GM19023 (cell line): ENCODE measurements around the gene OR4C6.

Experiments
- ATAC-seq: cut with Tn5 transposase; IDR thresholded peaks from one replicate; pipeline ENCODE4 v1.9.1; 2021; ENCODE audit warnings: mild to moderate bottlenecking, moderate library complexity; ENCODE audit not compliant: unreplicated experiment

Gene OR4C6

DNA sequence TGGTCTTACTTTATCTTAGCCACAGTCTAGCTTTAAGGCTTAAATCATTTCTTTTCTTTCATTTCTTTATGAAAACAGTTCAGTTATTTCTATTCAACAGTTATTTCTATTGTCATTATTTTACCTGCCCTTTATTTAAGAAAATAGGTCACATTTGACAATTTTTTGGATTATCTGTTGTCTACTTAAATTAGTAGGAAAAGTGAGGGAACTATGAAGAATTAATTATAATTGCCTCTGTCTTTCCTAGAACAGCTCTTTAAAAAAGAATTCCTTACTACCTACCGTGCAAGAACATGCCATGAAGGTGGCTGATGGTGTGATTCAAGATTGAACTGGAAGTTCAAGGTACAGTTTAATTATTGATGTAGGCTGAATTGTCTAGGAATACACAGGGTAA, at the start of gene OR4C6:
TSS of gene OR4C6 (plus strand) at position 301 of the 400 bp plus-strand sequence. CDS start 2,966 bp downstream, outside the sequence.
- no peak for ATAC-seq

DNA sequence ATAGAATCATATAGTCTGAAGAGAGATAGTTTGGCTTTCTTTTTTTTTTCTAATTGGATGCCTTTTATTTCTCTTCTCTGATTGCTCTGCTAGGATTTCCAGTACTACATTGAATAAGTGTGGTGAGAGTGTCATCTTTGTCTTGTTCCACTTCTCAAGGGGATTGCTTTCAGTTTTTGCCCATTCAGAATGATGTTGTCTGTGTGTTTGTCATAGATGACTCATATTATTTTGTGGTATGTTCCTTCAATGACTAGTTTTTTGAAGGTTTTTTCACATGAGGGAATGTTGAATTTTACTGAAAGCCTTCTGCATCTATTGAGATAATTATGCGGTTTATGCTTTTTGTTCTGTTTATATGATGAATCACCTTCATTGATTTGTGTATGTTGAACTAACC, 37.5 kb upstream of the OR4C6 start:
- no peak for ATAC-seq

DNA sequence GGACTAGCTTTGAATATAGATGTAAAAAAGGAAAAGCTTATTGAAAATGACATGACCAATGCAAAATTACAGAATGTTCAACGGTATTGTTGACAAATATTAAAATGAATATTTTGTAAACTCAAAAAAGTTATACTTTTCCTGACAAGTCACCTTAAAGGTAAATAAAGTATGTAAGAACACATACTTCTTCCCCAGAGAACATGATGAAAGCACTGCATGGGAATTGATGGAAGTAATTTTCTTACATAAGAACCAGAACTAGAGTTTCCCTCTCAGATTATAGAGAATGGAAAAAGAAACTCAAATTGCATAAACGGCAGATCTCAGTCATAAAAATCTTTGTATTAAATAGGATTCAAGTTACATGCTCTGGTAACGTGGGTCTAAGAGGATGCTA, 27.2 kb upstream of the OR4C6 start, which contains the start of gene OR4P4:
TSS of gene OR4P4 (plus strand) at position 301 of the 400 bp plus-strand sequence.
- no peak for ATAC-seq

DNA sequence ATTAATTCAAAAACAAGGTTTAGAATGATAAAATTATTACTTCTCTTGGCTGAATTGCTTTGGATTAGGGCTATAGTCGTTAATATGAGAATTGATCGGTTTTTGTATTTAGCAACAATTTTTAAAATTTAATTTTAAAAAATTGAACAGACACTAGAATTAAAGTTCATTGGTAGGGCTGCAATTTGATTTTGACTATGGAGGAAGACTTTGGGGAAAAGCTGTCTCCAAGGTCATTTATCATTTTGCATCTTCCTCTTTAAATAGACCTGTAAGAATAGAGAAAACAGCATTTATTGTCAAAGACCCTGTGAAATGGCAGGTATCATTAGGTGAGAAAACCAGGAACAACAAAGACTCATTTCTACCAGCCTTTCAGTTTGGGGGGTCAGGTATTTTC, 14.0 kb upstream of the OR4C6 start, which contains the start of gene OR4S2:
TSS of gene OR4S2 (plus strand) at position 301 of the 400 bp plus-strand sequence. CDS start 2,577 bp downstream, outside the sequence.
- ATAC-seq = no peak

DNA sequence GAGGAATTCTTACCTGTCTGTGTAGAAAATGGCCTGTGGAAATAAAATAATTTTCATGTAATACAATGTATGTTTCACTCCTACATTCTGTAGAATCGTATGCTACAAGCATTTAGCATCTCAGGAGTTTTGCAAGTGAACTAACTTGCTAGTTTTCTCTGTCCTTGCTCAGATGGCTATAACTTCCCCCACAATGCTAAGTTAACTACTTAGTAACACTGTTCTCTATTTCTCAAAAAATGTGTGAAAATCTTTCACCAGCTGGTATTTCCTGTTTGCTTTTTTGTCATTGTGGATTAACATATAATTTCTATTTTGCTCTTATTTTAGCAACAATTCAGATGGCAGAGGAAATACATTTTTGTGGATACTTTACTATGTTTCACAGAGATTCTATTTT, 9.4 kb upstream of the OR4C6 start:
- ATAC-seq = no peak

DNA sequence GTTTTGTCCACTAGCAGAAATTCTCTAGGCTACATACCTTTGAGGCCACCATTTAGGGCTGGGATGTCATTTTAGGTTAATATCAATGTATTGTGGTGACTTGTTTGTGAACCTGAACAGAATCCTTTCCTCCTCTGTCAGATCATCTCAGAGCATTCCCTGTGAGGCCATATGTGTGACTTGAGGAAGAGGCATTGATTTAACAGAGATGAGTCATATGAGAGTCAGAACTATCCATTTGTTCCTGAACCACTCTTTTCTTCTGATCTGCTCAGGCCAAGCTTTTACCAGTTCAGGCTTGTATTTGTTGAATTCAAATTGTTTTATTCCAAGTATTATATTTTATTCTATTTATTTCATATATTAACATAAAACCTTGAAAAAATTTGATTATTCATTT, 6.9 kb upstream of the OR4C6 start:
- ATAC-seq = no peak

DNA sequence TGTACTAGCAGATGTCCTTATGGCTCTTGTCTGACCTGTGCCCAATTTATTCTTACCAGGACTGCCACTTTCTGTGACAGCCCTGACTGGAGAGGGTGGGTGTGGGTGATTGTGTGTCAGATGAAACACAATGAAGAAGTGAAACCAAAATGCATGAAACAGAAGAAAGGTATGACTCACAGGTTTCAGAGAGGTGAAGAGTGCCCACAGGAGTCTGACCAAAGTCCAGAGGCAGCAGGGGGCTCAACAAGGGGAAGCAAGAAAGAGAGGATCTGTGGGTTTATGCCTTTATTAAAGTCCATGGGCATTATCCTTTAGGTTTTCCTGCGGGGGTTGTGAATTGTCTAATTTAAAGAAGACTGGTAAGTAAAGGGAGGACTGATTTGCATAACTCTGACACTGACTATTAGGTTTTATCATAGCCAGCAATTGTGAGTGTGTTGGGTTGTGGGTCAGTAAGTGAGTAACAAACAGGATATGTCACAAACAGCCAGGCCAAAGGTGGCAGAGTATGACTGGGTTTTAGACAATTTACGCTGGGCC, 3.9 kb upstream of the OR4C6 start:
- peak; percentile 94 for ATAC-seq

DNA sequence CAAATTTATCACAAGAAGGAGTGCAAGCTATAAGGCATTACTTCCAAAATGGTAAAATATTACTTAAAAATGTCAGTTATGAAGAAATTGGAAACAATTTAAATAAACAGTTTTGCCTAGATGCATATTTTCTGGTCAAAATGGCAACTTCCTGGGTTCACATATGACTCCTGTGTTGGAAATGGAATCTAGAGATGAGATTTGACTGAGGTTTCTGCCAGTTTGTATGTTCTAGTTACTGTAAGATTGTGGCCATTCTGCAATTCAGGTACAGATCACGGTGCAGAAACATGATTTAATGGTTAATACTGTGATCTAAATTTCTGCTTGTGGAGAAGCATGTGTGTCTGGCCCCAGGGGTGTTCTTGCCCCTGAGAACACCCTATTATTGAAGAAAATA, 3.4 kb upstream of the OR4C6 start:
- peak; percentile 27 for ATAC-seq

DNA sequence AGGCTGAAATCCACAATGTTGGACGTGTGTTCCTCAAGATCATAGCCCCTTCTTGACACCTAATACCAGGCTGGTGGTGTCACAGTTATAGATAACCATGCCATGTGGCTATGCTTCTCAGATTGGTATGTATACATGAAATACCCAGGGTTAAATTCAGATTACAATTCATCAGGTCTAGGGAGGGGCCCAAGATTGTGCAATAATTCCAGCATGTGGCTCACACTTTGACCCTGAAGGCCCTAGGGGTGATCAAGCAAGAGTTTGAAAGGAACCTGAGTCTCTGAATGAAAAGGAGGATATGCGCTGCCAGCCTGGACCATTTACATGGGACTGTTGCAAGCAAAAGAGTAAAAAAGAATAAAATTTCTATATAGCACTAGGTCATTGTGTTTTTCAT, 7.4 kb downstream of the OR4C6 start:
- no peak for ATAC-seq

DNA sequence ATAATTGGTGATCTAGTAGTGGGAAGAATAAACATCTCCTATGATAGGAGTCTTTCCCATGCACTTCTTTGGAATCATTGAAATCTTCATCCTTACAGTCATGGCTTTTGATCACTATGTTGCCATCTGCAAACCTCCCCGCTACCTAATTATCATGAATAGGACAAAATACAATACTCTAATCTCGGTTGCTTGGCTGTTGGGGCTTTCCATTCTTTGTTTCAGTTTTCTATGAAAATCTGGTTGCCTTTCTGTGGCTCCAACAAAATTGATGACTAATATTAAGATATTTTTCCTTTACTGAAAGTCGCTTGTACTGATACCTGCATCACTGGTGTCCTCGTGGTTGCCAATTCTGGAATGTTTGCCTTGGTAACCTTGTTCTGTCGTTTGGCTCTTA, 11.9 kb downstream of the OR4C6 start:
- no peak for ATAC-seq

DNA sequence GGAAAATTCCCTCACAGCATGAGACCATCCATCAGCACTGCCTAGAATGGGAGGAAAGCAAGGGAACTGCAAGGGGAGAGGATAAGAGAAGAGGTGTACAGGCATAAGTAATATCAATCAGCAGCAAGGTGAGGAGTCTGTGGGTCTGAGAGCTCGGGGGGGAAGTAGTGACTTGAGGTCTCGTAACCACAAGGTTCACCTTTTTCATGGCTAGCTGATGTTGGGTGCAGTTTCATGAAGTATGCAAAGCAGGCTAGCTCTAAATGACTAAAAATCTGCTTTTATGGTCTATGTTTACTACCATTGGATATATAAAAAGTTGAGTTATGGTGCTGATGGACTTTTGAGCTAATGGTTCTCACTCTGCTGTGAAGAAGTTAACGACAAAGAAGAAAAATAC, 35.8 kb downstream of the OR4C6 start:
- peak; percentile 86 for ATAC-seq

DNA sequence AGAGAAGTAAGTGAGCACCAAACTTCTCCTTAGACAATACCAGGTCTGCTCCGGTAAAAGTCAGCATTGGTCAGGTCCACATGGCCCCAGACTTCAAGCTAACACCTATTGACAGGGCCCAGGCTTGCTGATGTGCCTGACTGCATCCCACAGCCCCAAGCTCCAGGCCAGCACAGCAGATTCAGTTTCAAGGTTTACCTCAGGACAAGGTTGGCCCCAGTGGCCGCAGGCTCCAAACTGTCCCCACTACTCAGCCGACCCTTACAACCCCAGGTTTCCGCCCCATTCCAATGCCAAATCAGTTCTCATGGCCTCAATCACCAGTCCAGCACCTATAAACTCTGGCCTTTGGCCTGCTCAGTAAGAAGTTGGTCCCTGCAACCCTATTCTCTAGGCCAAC, 39.4 kb downstream of the OR4C6 start:
- no peak for ATAC-seq

DNA sequence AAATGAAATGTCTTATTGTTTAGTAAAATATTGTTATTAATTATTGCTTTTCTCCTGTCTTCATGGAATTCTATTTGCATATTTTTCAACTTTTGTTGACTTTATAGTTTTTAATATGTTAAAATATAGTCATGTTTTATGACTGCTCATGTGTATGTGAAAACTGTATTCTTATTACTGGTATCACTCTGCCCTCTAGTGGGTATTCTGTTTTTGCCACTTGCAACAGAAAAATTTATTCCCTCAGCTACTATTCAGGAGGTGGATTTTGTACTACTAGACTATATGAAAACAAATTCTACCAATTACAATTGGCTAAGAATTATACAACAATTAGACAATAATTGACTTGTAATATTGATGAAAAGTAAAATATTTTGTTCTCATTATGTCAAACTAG, 45.0 kb downstream of the OR4C6 start:
- peak; percentile 63 for ATAC-seq

DNA sequence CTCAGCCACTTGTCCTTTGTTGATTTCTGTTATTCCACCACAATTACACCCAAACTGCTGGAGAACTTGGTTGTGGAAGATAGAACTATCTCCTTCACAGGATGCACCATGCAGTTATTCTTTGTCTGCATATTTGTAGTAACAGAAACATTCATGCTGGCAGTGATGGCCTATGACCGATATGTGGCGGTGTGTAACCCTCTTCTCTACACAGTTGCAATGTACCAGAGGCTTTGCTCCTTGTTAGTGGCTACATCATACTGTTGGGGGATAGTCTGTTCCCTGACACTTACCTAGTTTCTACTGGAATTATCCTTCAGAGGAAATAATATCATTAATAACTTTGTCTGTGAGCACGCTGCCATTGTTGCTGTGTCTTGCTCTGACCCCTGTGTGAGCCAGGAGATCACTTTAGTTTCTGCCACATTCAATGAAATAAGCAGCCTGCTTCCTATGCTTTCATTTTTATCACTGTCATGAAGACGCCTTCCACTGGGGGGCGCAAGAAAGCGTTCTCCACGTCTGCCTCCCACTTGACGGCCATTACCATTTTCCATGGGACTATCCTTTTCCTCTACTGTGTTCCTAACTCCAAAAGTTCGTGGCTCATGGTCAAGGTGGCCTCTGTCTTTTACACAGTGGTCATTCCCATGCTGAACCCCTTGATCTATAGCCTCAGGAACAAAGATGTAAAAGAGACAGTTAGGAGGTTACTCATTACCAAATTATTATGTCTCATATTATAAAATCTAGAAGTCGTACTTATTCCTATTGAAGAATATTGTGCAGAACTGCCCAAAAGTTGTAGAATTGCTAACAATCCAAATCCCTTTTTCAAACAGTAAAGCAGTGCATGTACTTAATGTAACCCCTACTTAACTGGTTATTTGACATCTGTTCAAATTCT, 53.2 kb downstream of the OR4C6 start:
- peak; percentile 70 for ATAC-seq
